ENCODE data around the gene PACRG. TPM values are rescaled to one million over a fixed set of nuclear protein-coding genes. Genes with fewer than 3 reads are reported as not detected.

PACRG gene
- total and polyA plus RNA-seq, 2 of the 8 experiments (the other 6 are each of a cell fraction or from before 2014, with no cell fraction given) = 0.44 to 0.54 TPM

GRCh38 chr6:162773996-162774395 is 46.2 kb downstream of the PACRG start:
- Histone ChIP-seq H3K9me3 (ENCODE audit: insufficient read depth in 2 of 2, low read depth in 1 of 2, low read length in 1 of 2) (0 out of 4 replicates have a peak, but pooled peaks cover 0 to 1% of the 10 kb centered on the region in 2 experiments), H3K4me2 (ENCODE audit: insufficient read depth in 1 of 2, low read depth in 2 of 2, low read length in 2 of 2) (no peak overlapping the region), H3K27me3 (replicated peaks in 1 of 4; ENCODE audit: control insufficient read depth in 3 of 4, extremely low read depth in 1 of 4, insufficient read depth in 3 of 4, low read length in 3 of 4) (peaks cover 0 to 1% (median 0%) of the 10 kb centered on the region in 4 experiments; a peak in 1 of 7 replicates), H3K23me2 (ENCODE audit: low read depth, low read length) (no peaks in the 10 kb centered on the region), H2BK20ac (ENCODE audit: low read length) (no peak overlapping the region), H4K5ac (ENCODE audit: insufficient read length, low read depth, low read length) (no peak overlapping the region), H3K18ac (ENCODE audit: extremely low read depth, low read length) (no peak overlapping the region), H2BK5ac (ENCODE audit: low read depth, low read length) (no peak overlapping the region), H4K91ac (replicated peaks; ENCODE audit: insufficient read length, low read length) (no peak overlapping the region), H3K79me1 (ENCODE audit: low read depth, low read length) (no peaks in the 10 kb centered on the region), H3K4me1 (replicated peaks in 1 of 4; ENCODE audit: control insufficient read depth in 3 of 4, insufficient read depth in 4 of 4, low read length in 3 of 4) (no peaks in the 10 kb centered on the region), H3K14ac (ENCODE audit: insufficient read length) (no peak overlapping the region), H3K4me3 (ENCODE audit: extremely low read depth in 1 of 4, insufficient read depth in 2 of 4, low read depth in 3 of 4, low read length in 4 of 4) (no peak overlapping the region), H3K9ac (replicated peaks in 1 of 4; ENCODE audit: extremely low read depth in 1 of 4, low read depth in 3 of 4, low read length in 3 of 4) (no peak overlapping the region), H2AK5ac (ENCODE audit: low read depth, low read length) (no peak overlapping the region), H4K8ac (ENCODE audit: extremely low read depth, insufficient read depth, low read length) (no peak overlapping the region), H3K36me3 (ENCODE audit: control insufficient read depth in 2 of 4, insufficient read depth in 4 of 4, low read length in 3 of 4) (no peaks in the 10 kb centered on the region), H3K79me2 (ENCODE audit: control insufficient read depth in 1 of 2, insufficient read depth in 2 of 2, low read length in 2 of 2) (no peaks in the 10 kb centered on the region), H4K20me1 (replicated peaks in 1 of 2; ENCODE audit: control insufficient read depth in 1 of 2, insufficient read depth in 2 of 2, low read length in 2 of 2) (no peaks in the 10 kb centered on the region), H2BK120ac (replicated peaks; ENCODE audit: low read depth, low read length) (no peak overlapping the region), H2BK15ac (ENCODE audit: low read length) (no peak overlapping the region), H3K56ac (replicated peaks; ENCODE audit: insufficient read length, low read depth, low read length) (no peak overlapping the region), H3K4ac (replicated peaks; ENCODE audit: insufficient read length, low read depth, low read length) (no peak overlapping the region), H2AFZ (ENCODE audit: low read length) (no peak overlapping the region), H3K27ac (ENCODE audit: low read depth, low read length) (no peak overlapping the region), H2BK12ac (ENCODE audit: low read depth, low read length) (no peak overlapping the region), H3K23ac (ENCODE audit: insufficient read length) (no peak overlapping the region)
- ChIA-PET POLR2A (ENCODE audit: partially characterized antibody) (no interaction called here), CTCF (ENCODE audit: partially characterized antibody) (interaction anchor here (0.6 kb wide), 1 partner anchor 178 kb away, joined by 3 read pairs; no protein-coding TSS in a partner anchor)
- 93% methylated on average over 3 of the region's 3 CpGs; no CpG with 5 or more reads in 1 of the 2 experiments for WGBS, 2 experiments (ENCODE audit: extremely low coverage in 1 of 2, insufficient coverage in 1 of 2, insufficient read length in 1 of 2, insufficient replicate concordance in 2 of 2, low coverage in 1 of 2, low lambda C conversion rate in 2 of 2, missing lambda C conversion rate in 1 of 2)
- FAIRE-seq (no peak), DNase-seq (ENCODE audit: low read depth in 1 of 2, low spot score in 2 of 2) (no peak)
- TF ChIP-seq SP2 (IDR thresholded peaks at IDR 0.05; ENCODE audit: low read length) (no peak), CEBPB (IDR thresholded peaks at IDR 0.05; ENCODE audit: low read depth, low read length) (no peak), SRF (IDR thresholded peaks at IDR 0.05; ENCODE audit: low read depth, low read length) (no peak), NRF1 (IDR thresholded peaks at IDR 0.05; ENCODE audit: low read depth, low read length) (no peak), SUZ12 (IDR thresholded peaks at IDR 0.05; ENCODE audit: low read length) (no peak), SAP30 (IDR thresholded peaks at IDR 0.05; ENCODE audit: insufficient read depth, insufficient replicate concordance, low read length) (no peak), ATF3 (IDR thresholded peaks at IDR 0.05; ENCODE audit: insufficient read depth, low read depth, low read length) (no peak), TAF7 (optimal IDR thresholded peaks at IDR 0.05; ENCODE audit: borderline replicate concordance, low read depth, low read length) (no peak), JUN (IDR thresholded peaks at IDR 0.05; ENCODE audit: low read depth, low read length) (no peak), SP4 (IDR thresholded peaks at IDR 0.05; ENCODE audit: low read length) (no peak)
- TF ChIP-seq, protein P1, sequence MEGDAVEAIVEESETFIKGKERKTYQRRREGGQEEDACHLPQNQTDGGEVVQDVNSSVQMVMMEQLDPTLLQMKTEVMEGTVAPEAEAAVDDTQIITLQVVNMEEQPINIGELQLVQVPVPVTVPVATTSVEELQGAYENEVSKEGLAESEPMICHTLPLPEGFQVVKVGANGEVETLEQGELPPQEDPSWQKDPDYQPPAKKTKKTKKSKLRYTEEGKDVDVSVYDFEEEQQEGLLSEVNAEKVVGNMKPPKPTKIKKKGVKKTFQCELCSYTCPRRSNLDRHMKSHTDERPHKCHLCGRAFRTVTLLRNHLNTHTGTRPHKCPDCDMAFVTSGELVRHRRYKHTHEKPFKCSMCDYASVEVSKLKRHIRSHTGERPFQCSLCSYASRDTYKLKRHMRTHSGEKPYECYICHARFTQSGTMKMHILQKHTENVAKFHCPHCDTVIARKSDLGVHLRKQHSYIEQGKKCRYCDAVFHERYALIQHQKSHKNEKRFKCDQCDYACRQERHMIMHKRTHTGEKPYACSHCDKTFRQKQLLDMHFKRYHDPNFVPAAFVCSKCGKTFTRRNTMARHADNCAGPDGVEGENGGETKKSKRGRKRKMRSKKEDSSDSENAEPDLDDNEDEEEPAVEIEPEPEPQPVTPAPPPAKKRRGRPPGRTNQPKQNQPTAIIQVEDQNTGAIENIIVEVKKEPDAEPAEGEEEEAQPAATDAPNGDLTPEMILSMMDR (IDR thresholded peaks at IDR 0.05; ENCODE audit: control extremely low read depth in 1 of 3, insufficient read depth in 1 of 3, low read depth in 1 of 3, low read length in 3 of 3) = no peak
